K562 (cell line): ENCODE data around the gene VPS33A. TPM values are rescaled to one million over a fixed set of nuclear protein-coding genes. Genes with fewer than 3 reads are reported as not detected.

Experiments used
- BHLHE40 ChIP-seq: IDR thresholded peaks from 2 replicates; pipeline ENCODE4 v1.6.1; 2011; ENCODE audit warnings: low read length, improper control_type of control experiment
- CCAR2 ChIP-seq: fragments of 200-400 bp; formaldehyde crosslinking; IDR thresholded peaks from 2 replicates; pipeline ENCODE4 v1.6.1; 2017; ENCODE audit warnings: mild to moderate bottlenecking, low read depth, low read length
- CHD2 ChIP-seq: IDR thresholded peaks from 2 replicates; pipeline ENCODE4 v1.6.1; 2011; ENCODE audit warnings: low read depth, low read length
- ETS1 ChIP-seq: conservative IDR thresholded peaks from 2 replicates; pipeline ENCODE4 v1.6.1; 2011; ENCODE audit warnings: low read depth, mild to moderate bottlenecking, low read length; ENCODE audit not compliant: control insufficient read depth
- ETV6 ChIP-seq, 3 experiments: fragments of 150-350 bp in 1 of 3; sonication (generic) in 1 of 3; formaldehyde crosslinking in 1 of 3; IDR thresholded peaks; 2 replicates each; pipeline versions ENCODE4 v1.6.1 to v1.8.0; 2014 to 2022; ENCODE audit warnings: borderline replicate concordance in 2 of 3, low read depth in 2 of 3, antibody characterized with exemption in 1 of 3, low read length in 1 of 3, mild to moderate bottlenecking in 1 of 3, missing genetic modification reagents in 1 of 3
- GABPA ChIP-seq: fragments of 200-800 bp; sonication (Bioruptor generic); conservative IDR thresholded peaks from 2 replicates; pipeline ENCODE4 v1.6.1; 2016; ENCODE audit warnings: low read depth, missing genetic modification characterization, missing compliant biosample characterization
- GATAD2A ChIP-seq: fragments of 450-650 bp; IDR thresholded peaks from 2 replicates; pipeline ENCODE4 v1.6.1; 2017
- MEF2D ChIP-seq: conservative IDR thresholded peaks from 2 replicates; pipeline ENCODE4 v1.6.1; 2016; ENCODE audit warnings: low read depth, missing genetic modification characterization, missing compliant biosample characterization
- MITF ChIP-seq: IDR thresholded peaks from 2 replicates; pipeline ENCODE4 v1.6.1; 2014; ENCODE audit warnings: antibody characterized with exemption
- NRF1 ChIP-seq, 2 experiments: fragments of 450-650 bp; IDR thresholded peaks in 1 of 2; conservative IDR thresholded peaks in 1 of 2; 2 replicates each; pipeline ENCODE4 v1.6.1; 2014; ENCODE audit warnings: mild to moderate bottlenecking in 2 of 2
- PCBP2 ChIP-seq: fragments of 200-400 bp; formaldehyde crosslinking; IDR thresholded peaks from 2 replicates; pipeline ENCODE4 v1.6.1; 2018; ENCODE audit warnings: low read length, low read depth, mild to moderate bottlenecking, moderate library complexity; ENCODE audit not compliant: poor library complexity, severe bottlenecking
- POLR2AphosphoS2 ChIP-seq: IDR thresholded peaks from 2 replicates; pipeline ENCODE4 v1.6.1; 2012; ENCODE audit warnings: low read length, improper control_type of control experiment
- PTRF ChIP-seq: fragments of 450-650 bp; IDR thresholded peaks from 2 replicates; pipeline ENCODE4 v1.6.1; 2016; ENCODE audit warnings: mild to moderate bottlenecking, missing genetic modification characterization, missing compliant biosample characterization
- RERE ChIP-seq: sonication (generic); formaldehyde crosslinking; IDR thresholded peaks from 2 replicates; pipeline ENCODE4 v1.8.0; 2023; ENCODE audit warnings: missing genetic modification reagents, mild to moderate bottlenecking, borderline replicate concordance
- SIN3A ChIP-seq, 2 experiments: fragments of 150-350 bp in 1 of 2; IDR thresholded peaks; 2 replicates each; pipeline ENCODE4 v1.6.1; 2011 to 2016; ENCODE audit warnings: borderline replicate concordance in 2 of 2, low read depth in 2 of 2, low read length in 2 of 2, mild to moderate bottlenecking in 2 of 2, moderate library complexity in 2 of 2; ENCODE audit not compliant: control insufficient read depth in 1 of 2
- THAP7 ChIP-seq: fragments of 250-450 bp; sonication (Bioruptor Pico); IDR thresholded peaks from 2 replicates; pipeline ENCODE4 v1.5.0; 2021
- ZNF384 ChIP-seq: IDR thresholded peaks from 2 replicates; pipeline ENCODE4 v1.6.1; 2012; ENCODE audit warnings: low read depth, low read length, improper control_type of control experiment
- ZNF444 ChIP-seq: fragments of 250-450 bp; sonication (Bioruptor Pico); IDR thresholded peaks from 2 replicates; pipeline ENCODE4 v1.4.0; 2020; ENCODE audit warnings: mild to moderate bottlenecking, moderate library complexity
- polyA plus RNA-seq, 8 experiments: library from polyadenylated mRNA; depleted of rRNA in 4 of 8; stranded (reverse) in 5 of 8; unstranded in 3 of 8; fragments of >200 nt; fragmentation: Nextera tagmentation in 2 of 8; fragmentation: Illumina TruSeq in 1 of 8; extraction: Ambion mirVana in 2 of 8; extraction: Trizol in 1 of 8; gene quantifications; 2 replicates each; pipeline versions ENCODE4 v1.2.1 to v1.2.3, GENCODE V29; 2011 to 2014; ENCODE audit warnings: inconsistent platforms in 1 of 8, missing spikeins in 1 of 8
- total RNA-seq, 7 experiments: library from RNA; depleted of rRNA in 6 of 7; stranded (reverse); fragments of >200 nt in 6 of 7; fragmentation: Illumina TruSeq in 2 of 7; extraction: Trizol in 2 of 7; gene quantifications; 2 replicates each; pipeline versions ENCODE4 v1.2.1 to v1.2.3, GENCODE V29; 2011 to 2021; ENCODE audit warnings: low replicate concordance in 1 of 7

VPS33A gene
- total and polyA plus RNA-seq, 9 of the 15 experiments (the other 6 are each of a cell fraction or from before 2014, with no cell fraction given), result 10.6 to 34.3 (median 25.3) TPM

- TF ChIP-seq RERE (CRISPR knock-in tag), result peak; percentile 83
- TF ChIP-seq MEF2D (tag), result no peak
- TF ChIP-seq NRF1 (conservative IDR thresholded peaks at IDR 0.05 in 1 of 2, IDR thresholded peaks at IDR 0.05 in 1 of 2), result peak; percentile 91 to 93
- 0 out of 2 replicates have a peak, but pooled peaks have one; percentile 39 for TF ChIP-seq THAP7 (CRISPR knock-in tag)
- no peak for TF ChIP-seq CHD2
- TF ChIP-seq MITF, result no peak
- no peak for TF ChIP-seq GATAD2A
- no peak for TF ChIP-seq CCAR2
- no peak for TF ChIP-seq ZNF384
- TF ChIP-seq ETS1, result no peak
- TF ChIP-seq GABPA (tag), result peak; percentile 98
- peak; percentile 46; the same call in 1 of the 2 replicates for TF ChIP-seq BHLHE40
- no peak for TF ChIP-seq PCBP2
- peak; percentile 71 to 80; a peak in 2 of 4 replicates for TF ChIP-seq SIN3A (IDR thresholded peaks at IDR 0.05; ENCODE audit: borderline replicate concordance in 2 of 2, control insufficient read depth in 1 of 2, low read depth in 2 of 2, low read length in 2 of 2)
- no peak for TF ChIP-seq ZNF444
- TF ChIP-seq PTRF (tag), result no peak
- 0 out of 2 replicates have a peak, but pooled peaks have one; percentile 69 for TF ChIP-seq POLR2AphosphoS2
- no peak for TF ChIP-seq ETV6 (IDR thresholded peaks at IDR 0.05; ENCODE audit: borderline replicate concordance in 1 of 2, low read depth in 2 of 2, low read length in 1 of 2)
- TF ChIP-seq ETV6 (CRISPR knock-in tag; IDR thresholded peaks at IDR 0.05; ENCODE audit: borderline replicate concordance), result no peak
Measured at GRCh38 chr12:122225683-122226365, 40.5 kb downstream of the VPS33A start, which contains the start of gene DIABLO (continued).
